Inflammatory macrophage (primary cell): ENCODE measurements around the gene TFAP2A.

Experiments
- DNase-seq, 2 donors: peaks; one replicate each; pipeline ENCODE4 v3.0.0-alpha.2; 2020 to 2022

TFAP2A gene

GRCh38 chr6:10382322-10382721, 32.6 kb downstream of the TFAP2A start:
- no peak for DNase-seq

- no peak for DNase-seq
Observed at GRCh38 chr6:10381830-10382208, 33.1 kb downstream of the TFAP2A start.

GRCh38 chr6:10381133-10381829, 33.6 kb downstream of the TFAP2A start:
- no peak for DNase-seq

GRCh38 chr6:10375391-10375969, 39.4 kb downstream of the TFAP2A start:
- DNase-seq = no peak

GRCh38 chr6:10373642-10374359, 41.1 kb downstream of the TFAP2A start:
- DNase-seq = no peak

- no peak for DNase-seq
Observed at GRCh38 chr6:10369896-10370295, 45.0 kb downstream of the TFAP2A start.

- DNase-seq = no peak
Observed at GRCh38 chr6:10368861-10369260, 46.0 kb downstream of the TFAP2A start.

GRCh38 chr6:10363911-10364310, 51.0 kb downstream of the TFAP2A start:
- DNase-seq = no peak

GRCh38 chr6:10362300-10362699, 52.6 kb downstream of the TFAP2A start:
- no peak for DNase-seq

- no peak for DNase-seq
Observed at GRCh38 chr6:10361428-10361827, 53.4 kb downstream of the TFAP2A start.

GRCh38 chr6:10359581-10359980, 55.3 kb downstream of the TFAP2A start:
- no peak for DNase-seq

- no peak for DNase-seq
Observed at GRCh38 chr6:10355115-10355702, 59.7 kb downstream of the TFAP2A start.

- no peak for DNase-seq
Observed at GRCh38 chr6:10351791-10352190, 63.1 kb downstream of the TFAP2A start.

GRCh38 chr6:10350720-10351119, 64.2 kb downstream of the TFAP2A start:
- no peak for DNase-seq

- no peak for DNase-seq
Observed at GRCh38 chr6:10347561-10348327, 67.1 kb downstream of the TFAP2A start.
